AG09319 (cell line): ENCODE measurements around the gene FBXO7.

Experiments used
- DNase-seq: peaks from one replicate; pipeline ENCODE4 v3.0.0-alpha.2; 2010; ENCODE audit warnings: low read depth; ENCODE audit errors: extremely low read depth
- TF ChIP-seq, protein P1 (sequence below): IDR thresholded peaks from 2 replicates; pipeline ENCODE4 v1.5.1; 2011; ENCODE audit warnings: low read depth, mild to moderate bottlenecking, inconsistent platforms, low read length, moderate library complexity

The FBXO7 gene

DNA sequence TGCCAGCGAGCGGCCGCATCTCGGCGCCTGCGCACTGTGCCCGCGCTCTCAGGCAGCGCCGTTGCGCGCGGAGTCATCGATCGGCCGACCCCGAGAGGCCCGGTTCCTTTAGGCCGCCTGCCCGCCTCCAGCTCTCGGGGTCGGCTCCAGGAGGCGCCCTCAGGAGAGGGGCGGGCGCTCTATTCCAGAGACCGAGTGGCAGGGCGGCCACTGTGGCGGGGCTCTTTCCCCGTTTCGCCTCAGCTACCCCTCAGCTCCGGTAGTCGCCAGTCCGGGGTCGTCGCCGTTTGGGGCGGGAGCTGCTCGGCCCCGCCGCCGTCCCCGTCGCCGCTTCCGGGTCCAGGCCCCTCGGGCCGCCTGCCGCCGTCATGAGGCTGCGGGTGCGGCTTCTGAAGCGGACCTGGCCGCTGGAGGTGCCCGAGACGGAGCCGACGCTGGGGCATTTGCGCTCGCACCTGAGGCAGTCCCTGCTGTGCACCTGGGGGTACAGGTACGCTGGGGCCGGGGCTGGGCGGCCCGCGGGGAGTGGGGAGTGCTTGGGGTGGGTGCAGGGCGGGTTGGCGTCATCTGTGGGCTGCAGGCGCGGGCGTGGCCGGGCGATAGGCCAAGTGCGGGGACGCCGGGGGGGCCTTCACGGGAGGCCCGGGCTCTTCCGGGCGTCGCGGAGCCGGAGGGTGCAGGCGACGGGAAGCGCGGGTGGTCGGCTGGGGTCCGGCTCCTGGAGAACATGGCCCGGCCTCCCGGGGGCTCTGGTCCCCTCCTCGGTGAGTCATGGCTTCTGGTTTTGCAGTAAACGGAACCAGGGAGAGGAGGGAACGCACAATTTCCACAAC, at the start of gene FBXO7:
TSS of gene FBXO7 (plus strand) at position 177 of the 833 bp plus-strand sequence. CDS start at position 369, 192 bp downstream.
- peak; percentile 81 for DNase-seq
- TF ChIP-seq, protein P1, sequence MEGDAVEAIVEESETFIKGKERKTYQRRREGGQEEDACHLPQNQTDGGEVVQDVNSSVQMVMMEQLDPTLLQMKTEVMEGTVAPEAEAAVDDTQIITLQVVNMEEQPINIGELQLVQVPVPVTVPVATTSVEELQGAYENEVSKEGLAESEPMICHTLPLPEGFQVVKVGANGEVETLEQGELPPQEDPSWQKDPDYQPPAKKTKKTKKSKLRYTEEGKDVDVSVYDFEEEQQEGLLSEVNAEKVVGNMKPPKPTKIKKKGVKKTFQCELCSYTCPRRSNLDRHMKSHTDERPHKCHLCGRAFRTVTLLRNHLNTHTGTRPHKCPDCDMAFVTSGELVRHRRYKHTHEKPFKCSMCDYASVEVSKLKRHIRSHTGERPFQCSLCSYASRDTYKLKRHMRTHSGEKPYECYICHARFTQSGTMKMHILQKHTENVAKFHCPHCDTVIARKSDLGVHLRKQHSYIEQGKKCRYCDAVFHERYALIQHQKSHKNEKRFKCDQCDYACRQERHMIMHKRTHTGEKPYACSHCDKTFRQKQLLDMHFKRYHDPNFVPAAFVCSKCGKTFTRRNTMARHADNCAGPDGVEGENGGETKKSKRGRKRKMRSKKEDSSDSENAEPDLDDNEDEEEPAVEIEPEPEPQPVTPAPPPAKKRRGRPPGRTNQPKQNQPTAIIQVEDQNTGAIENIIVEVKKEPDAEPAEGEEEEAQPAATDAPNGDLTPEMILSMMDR = peak; percentile 15; the same call in 1 of the 2 replicates

DNA sequence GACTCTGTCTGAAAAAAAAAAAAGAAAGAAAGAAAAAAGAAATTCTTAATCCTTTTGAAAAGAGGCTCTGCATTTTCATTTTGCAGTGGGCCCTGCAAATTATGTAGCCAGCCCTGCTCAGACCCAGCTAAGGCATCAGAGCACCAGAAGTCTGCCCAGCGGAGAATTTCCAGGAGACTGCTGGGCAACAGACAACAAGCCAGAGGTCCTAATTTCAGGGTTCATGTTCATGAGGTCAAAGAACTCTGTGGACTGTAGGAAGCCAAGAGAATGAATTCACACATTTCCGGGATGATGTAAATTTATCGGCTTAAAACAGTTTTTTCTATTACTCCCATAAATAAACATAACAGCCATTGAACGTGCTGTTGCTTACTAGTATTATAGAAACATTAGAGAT, 47.7 kb upstream of the FBXO7 start:
- TF ChIP-seq, protein P1 = no peak
- no peak for DNase-seq

DNA sequence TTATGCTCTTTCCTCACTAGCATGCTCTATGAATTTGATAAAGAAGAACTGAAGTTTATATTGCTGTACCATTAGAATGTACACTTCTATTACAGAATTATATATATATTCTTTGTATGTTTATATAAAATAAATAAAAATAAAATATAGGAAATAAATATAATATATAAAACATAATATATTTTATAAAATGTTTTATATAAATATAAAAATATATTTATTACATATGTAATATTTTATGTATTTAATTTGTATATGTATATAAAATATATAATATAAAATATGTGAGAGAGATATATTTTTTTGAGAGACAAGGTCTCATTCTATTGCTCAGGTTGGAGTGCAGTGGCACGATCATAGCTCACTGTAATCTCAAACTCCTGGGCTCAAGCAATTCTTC, 44.3 kb upstream of the FBXO7 start:
- TF ChIP-seq, protein P1 = no peak
- DNase-seq = no peak

DNA sequence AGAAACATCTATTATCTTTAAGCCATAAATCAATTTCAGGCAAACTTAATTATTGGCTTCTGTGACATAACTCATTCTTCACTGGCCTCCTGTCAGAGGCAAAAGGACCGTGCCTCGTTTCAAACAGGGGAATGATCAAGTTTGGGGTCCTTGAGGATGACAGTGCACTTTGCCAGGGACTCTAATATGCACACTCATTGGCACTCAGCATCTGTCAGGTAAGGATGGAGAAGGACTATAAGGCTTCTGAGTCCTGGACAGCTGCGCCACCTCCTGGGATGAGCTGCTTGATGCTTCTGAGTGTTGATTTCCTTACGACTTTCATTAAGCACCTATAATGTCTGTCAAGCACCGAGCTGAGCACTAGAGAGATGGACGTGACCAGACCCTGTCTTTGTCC, 30.5 kb upstream of the FBXO7 start:
- no peak for DNase-seq
- TF ChIP-seq, protein P1 = no peak

DNA sequence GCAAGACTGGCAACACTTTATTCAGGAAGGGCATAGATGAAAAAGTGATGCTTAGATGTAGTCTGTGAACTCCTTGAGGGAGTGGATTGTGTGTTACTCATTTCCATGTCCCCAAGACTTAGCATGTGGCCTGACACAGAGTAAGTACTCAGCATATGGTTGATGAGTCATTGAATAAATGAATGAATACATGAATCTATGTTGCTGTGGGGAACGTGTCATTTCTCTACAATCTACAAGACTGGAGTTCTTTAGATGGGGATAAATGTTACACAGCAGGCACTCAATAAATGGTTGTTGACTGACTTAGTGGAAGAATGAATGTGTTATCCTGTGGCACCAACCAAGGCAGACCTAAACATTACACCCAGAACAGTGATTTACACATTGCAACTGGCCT, 28.3 kb upstream of the FBXO7 start:
- TF ChIP-seq, protein P1 = no peak
- no peak for DNase-seq

DNA sequence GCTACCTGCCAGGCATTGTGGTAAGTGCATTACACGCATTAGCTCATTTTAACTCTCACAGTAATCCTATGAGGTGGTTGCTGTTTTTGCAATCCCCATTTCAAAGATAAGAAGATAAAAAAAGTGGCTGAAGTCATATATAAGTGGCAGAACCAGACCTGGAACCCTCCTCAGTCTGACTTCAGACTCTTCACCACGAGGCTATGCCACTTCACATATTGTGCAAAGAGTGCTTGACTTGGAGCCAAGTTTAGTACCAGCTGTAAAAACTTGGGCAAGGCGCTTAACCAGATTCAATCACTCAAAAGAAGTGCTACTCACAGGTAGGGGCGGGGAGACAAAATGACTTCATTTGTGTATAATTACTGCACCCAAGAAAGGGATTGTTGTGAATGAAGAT, 25.6 kb upstream of the FBXO7 start:
- DNase-seq = no peak

DNA sequence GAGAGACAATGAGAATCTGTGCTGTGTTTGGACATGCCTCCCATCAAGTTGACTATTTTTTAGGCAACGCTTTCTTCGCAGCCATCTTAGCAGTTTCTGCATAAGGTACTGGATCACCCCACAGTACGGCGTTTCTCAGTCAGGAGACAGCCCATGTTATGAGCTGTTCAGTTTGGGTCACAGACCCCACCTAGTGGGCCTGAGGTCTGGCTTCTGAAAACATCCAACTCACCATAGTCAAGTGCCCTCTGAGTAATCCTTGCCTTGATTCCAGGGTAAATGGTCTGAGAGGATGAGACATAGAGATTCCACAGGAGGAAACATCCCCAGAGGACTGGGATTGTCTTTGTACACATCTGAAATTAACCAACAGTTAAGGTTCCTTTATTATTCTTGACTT, 17.6 kb upstream of the FBXO7 start:
- DNase-seq = no peak
- TF ChIP-seq, protein P1 = no peak

More for the DNA sequence above, 25.6 kb upstream of the FBXO7 start:
- TF ChIP-seq, protein P1 = no peak
